HEK293T (cell line): ENCODE data around the gene SUSD3.

Experiments used
- ARNT ChIP-seq: fragments of 450-650 bp; IDR thresholded peaks from 2 replicates; pipeline ENCODE4 v1.6.1; 2017; ENCODE audit warnings: mild to moderate bottlenecking
- ELF4 ChIP-seq: fragments of 450-650 bp; IDR thresholded peaks from 2 replicates; pipeline ENCODE4 v1.6.1; 2017; ENCODE audit warnings: antibody characterized with exemption
- FOXK2 ChIP-seq: fragments of 450-650 bp; IDR thresholded peaks from 2 replicates; pipeline ENCODE4 v1.6.1; 2016; ENCODE audit warnings: mild to moderate bottlenecking
- FOXM1 ChIP-seq: fragments of 450-650 bp; IDR thresholded peaks from 2 replicates; pipeline ENCODE4 v1.6.1; 2017; ENCODE audit warnings: mild to moderate bottlenecking, borderline replicate concordance
- HDGF ChIP-seq: fragments of 450-650 bp; IDR thresholded peaks from 2 replicates; pipeline ENCODE4 v1.6.1; 2017; ENCODE audit warnings: antibody characterized with exemption, borderline replicate concordance
- NFRKB ChIP-seq: fragments of 450-650 bp; IDR thresholded peaks from 2 replicates; pipeline ENCODE4 v1.6.1; 2016; ENCODE audit warnings: mild to moderate bottlenecking, moderate library complexity
- SP1 ChIP-seq: fragments of 450-650 bp; IDR thresholded peaks from 2 replicates; pipeline ENCODE4 v1.6.1; 2017
- SUZ12 ChIP-seq: fragments of 450-650 bp; IDR thresholded peaks from 2 replicates; pipeline ENCODE4 v1.6.1; 2016; ENCODE audit warnings: mild to moderate bottlenecking
- ZNF384 ChIP-seq: fragments of 450-650 bp; IDR thresholded peaks from 2 replicates; pipeline ENCODE4 v1.6.1; 2016
- TF ChIP-seq, protein P1 (sequence below): fragments of 450-650 bp; IDR thresholded peaks from 2 replicates; pipeline ENCODE4 v1.6.1; 2016

DNA sequence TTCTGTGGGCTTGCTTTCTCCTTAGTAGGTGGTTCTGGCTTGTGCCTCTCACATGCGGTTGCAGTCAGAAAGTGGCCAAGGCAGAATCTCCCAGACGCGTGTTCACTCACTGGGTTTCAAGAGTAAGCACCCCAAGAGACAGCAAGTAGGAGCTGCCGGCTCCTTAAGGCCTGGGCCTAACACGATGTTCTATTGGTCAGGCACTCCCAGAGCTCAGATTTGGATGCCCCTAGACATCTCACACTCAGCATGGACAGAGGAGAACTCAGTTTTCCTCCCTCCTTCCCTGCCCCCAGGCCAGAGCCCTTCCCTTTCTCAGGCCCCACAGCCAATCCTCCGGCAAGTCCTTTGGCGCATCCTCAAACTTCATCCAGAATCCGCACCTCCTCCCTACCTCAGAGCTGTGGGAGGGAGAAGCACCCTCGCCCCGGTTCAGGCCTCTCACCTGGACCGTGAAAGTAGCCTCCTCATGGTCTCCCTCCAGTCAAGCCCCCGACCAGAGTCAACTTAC is 31.0 kb downstream of the SUSD3 start:
- TF ChIP-seq FOXM1 = no peak
- TF ChIP-seq NFRKB = no peak
- no peak for TF ChIP-seq SUZ12
- no peak for TF ChIP-seq ZNF384
- TF ChIP-seq ARNT = no peak
- TF ChIP-seq, protein P1, sequence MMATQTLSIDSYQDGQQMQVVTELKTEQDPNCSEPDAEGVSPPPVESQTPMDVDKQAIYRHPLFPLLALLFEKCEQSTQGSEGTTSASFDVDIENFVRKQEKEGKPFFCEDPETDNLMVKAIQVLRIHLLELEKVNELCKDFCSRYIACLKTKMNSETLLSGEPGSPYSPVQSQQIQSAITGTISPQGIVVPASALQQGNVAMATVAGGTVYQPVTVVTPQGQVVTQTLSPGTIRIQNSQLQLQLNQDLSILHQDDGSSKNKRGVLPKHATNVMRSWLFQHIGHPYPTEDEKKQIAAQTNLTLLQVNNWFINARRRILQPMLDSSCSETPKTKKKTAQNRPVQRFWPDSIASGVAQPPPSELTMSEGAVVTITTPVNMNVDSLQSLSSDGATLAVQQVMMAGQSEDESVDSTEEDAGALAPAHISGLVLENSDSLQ = no peak
- TF ChIP-seq FOXK2 = no peak
- TF ChIP-seq ELF4 = no peak
- no peak for TF ChIP-seq HDGF
- no peak for TF ChIP-seq SP1
